GM19328 (cell line): Measurements from ENCODE around the gene RASGRP1.

Source experiments
- ATAC-seq: cut with Tn5 transposase; IDR thresholded peaks from one replicate; pipeline ENCODE4 v1.9.1; 2021; ENCODE audit warnings: mild to moderate bottlenecking, moderate library complexity; ENCODE audit not compliant: unreplicated experiment

Gene RASGRP1

GRCh38 chr15:38508647-38509046 lies 56.0 kb downstream of the RASGRP1 start:
- no peak for ATAC-seq

GRCh38 chr15:38507570-38507969 lies 57.0 kb downstream of the RASGRP1 start:
- no peak for ATAC-seq

- no peak for ATAC-seq
Measured at GRCh38 chr15:38506997-38507396, 57.6 kb downstream of the RASGRP1 start.

GRCh38 chr15:38504680-38505467 lies 59.7 kb downstream of the RASGRP1 start:
- ATAC-seq, result no peak

- no peak for ATAC-seq
Measured at GRCh38 chr15:38503496-38503895, 61.1 kb downstream of the RASGRP1 start.

GRCh38 chr15:38499651-38500050 lies 65.0 kb downstream of the RASGRP1 start:
- ATAC-seq, result no peak

- ATAC-seq, result no peak
Measured at GRCh38 chr15:38496151-38496550, 68.5 kb downstream of the RASGRP1 start.

GRCh38 chr15:38490242-38490922 lies 74.2 kb downstream of the RASGRP1 start:
- ATAC-seq, result no peak

- ATAC-seq, result no peak
Measured at GRCh38 chr15:38487378-38487777, 77.2 kb downstream of the RASGRP1 start.

- ATAC-seq, result no peak
Measured at GRCh38 chr15:38486936-38487335, 77.7 kb downstream of the RASGRP1 start.

- ATAC-seq, result no peak
Measured at GRCh38 chr15:38482572-38482971, 82.0 kb downstream of the RASGRP1 start.

GRCh38 chr15:38481761-38482160 lies 82.9 kb downstream of the RASGRP1 start:
- ATAC-seq, result no peak

- ATAC-seq, result no peak
Measured at GRCh38 chr15:38481113-38481512, 83.5 kb downstream of the RASGRP1 start.

GRCh38 chr15:38479756-38480155 lies 84.9 kb downstream of the RASGRP1 start:
- no peak for ATAC-seq

- no peak for ATAC-seq
Measured at GRCh38 chr15:38479266-38479665, 85.3 kb downstream of the RASGRP1 start.

GRCh38 chr15:38477637-38478036 lies 87.0 kb downstream of the RASGRP1 start:
- ATAC-seq, result no peak

GRCh38 chr15:38476120-38476519 lies 88.5 kb downstream of the RASGRP1 start:
- ATAC-seq, result no peak

GRCh38 chr15:38475361-38475760 lies 89.3 kb downstream of the RASGRP1 start:
- ATAC-seq, result no peak

GRCh38 chr15:38474155-38474757 lies 90.4 kb downstream of the RASGRP1 start:
- peak; percentile 89 for ATAC-seq

- no peak for ATAC-seq
Measured at GRCh38 chr15:38471974-38472373, 92.6 kb downstream of the RASGRP1 start.

GRCh38 chr15:38470816-38471215 lies 93.8 kb downstream of the RASGRP1 start:
- ATAC-seq, result no peak

- no peak for ATAC-seq
Measured at GRCh38 chr15:38464675-38465074, 99.9 kb downstream of the RASGRP1 start.
